Uterus (tissue), 2 donors: ENCODE results near the gene TAAR9.

Experiments
- CTCF ChIP-seq, 4 experiments: fragments of 200-600 bp in 2 of 4; fragments of 450-650 bp in 2 of 4; sonication (generic) in 2 of 4; IDR thresholded peaks; one replicate each; pipeline ENCODE4 v1.5.1; 2016 to 2019; ENCODE audit warnings: antibody characterized with exemption in 4 of 4, mild to moderate bottlenecking in 2 of 4, moderate library complexity in 1 of 4
- POLR2A ChIP-seq, 2 donors: fragments of 450-650 bp; IDR thresholded peaks; one replicate each; pipeline ENCODE4 v1.6.1; 2016; ENCODE audit warnings: antibody characterized with exemption in 2 of 2, mild to moderate bottlenecking in 1 of 2, moderate library complexity in 1 of 2

GRCh38 chr6:132548746-132549463, 10.8 kb downstream of the TAAR9 start:
- TF ChIP-seq POLR2A (IDR thresholded peaks at IDR 0.05): no peak
- no peak for TF ChIP-seq CTCF (IDR thresholded peaks at IDR 0.05)
